Sigmoid colon (tissue), 7 donors: ENCODE results near the gene ZBTB8B. TPM values are rescaled to one million over a fixed set of nuclear protein-coding genes. Genes with fewer than 3 reads are reported as not detected.
"Not testable (repeated sequence)": the region's sequence is repeated elsewhere in the genome, so short reads cannot be mapped to it uniquely, and the experiment has no call there.

Experiments used
- DNase-seq: peaks from one replicate; pipeline ENCODE4 v3.0.0-alpha.2; 2019
- H3K27ac ChIP-seq, 4 donors: fragments of 200-600 bp; sonication (generic); one replicate each; pipeline ENCODE4 v1.5.1; 2016 to 2019; ENCODE audit warnings: mild to moderate bottlenecking in 1 of 4
- H3K27me3 ChIP-seq, 3 donors: fragments of 200-600 bp; sonication (generic); one replicate each; pipeline ENCODE4 v1.5.1; 2019; ENCODE audit warnings: mild to moderate bottlenecking in 1 of 3
- H3K36me3 ChIP-seq, 4 donors: fragments of 200-600 bp; sonication (generic); one replicate each; pipeline ENCODE4 v1.5.1; 2016 to 2019
- H3K4me1 ChIP-seq, 4 donors: fragments of 200-600 bp; sonication (generic); one replicate each; pipeline ENCODE4 v1.5.1; 2017 to 2019
- H3K4me3 ChIP-seq, 4 donors: fragments of 200-600 bp; sonication (generic); one replicate each; pipeline ENCODE4 v1.5.1; 2017 to 2019; ENCODE audit warnings: mild to moderate bottlenecking in 2 of 4, moderate library complexity in 1 of 4
- H3K9me3 ChIP-seq, 4 donors: fragments of 200-600 bp in 3 of 4; sonication (generic) in 3 of 4; one replicate each; pipeline versions ENCODE4 v1.5.1 to v1.6.1; 2013 to 2019
- EP300 ChIP-seq, 4 donors: sonication (generic); formaldehyde crosslinking; IDR thresholded peaks; one replicate each; pipeline ENCODE4 v1.6.1; 2017; ENCODE audit warnings: antibody characterized with exemption in 4 of 4
- POLR2A ChIP-seq, 2 donors: fragments of 450-650 bp; IDR thresholded peaks; one replicate each; pipeline ENCODE4 v1.6.1; 2016; ENCODE audit warnings: antibody characterized with exemption in 2 of 2, mild to moderate bottlenecking in 2 of 2, moderate library complexity in 2 of 2
- POLR2AphosphoS5 ChIP-seq, 4 donors: sonication (generic); formaldehyde crosslinking; IDR thresholded peaks; one replicate each; pipeline ENCODE4 v1.6.1; 2017; ENCODE audit warnings: antibody characterized with exemption in 4 of 4
- WGBS, 2 donors: extraction: QIAGEN DNeasy Blood & Tissue Kit; methylation state at CpG; one replicate each; pipeline ENCODE4 v1.1.7; 2013; 5-methylcytosine and 5-hydroxymethylcytosine counted together
- intact Hi-C: fragments of 100-400 bp; cut with DNase I; formaldehyde crosslinking; loops from one replicate; pipeline ENCODE4 v1.15.1; 2023
- polyA plus RNA-seq, 3 donors: library from polyadenylated mRNA; stranded (reverse); fragments of 200-250 nt; gene quantifications; one replicate each; pipeline ENCODE4 v1.2.3, GENCODE V29; 2013
- total RNA-seq, 4 donors: library from RNA; depleted of rRNA; stranded (reverse); fragments of >200 nt; gene quantifications; one replicate each; pipeline ENCODE4 v1.1.0, GENCODE V29; 2016
- TF ChIP-seq, protein P1 (sequence below), 4 experiments: fragments of 450-650 bp in 3 of 4; fragments of 200-600 bp in 1 of 4; IDR thresholded peaks; one replicate each; pipeline ENCODE4 v1.5.1; 2016 to 2019; ENCODE audit warnings: antibody characterized with exemption in 4 of 4, mild to moderate bottlenecking in 3 of 4, moderate library complexity in 2 of 4
- donor health status: healthy with polysubstance abuse.
- donor health status: Bipolar disorder and iron deficiency.
- donor health status: healthy.

ZBTB8B gene
- total and polyA plus RNA-seq, 7 donors, result under 0.01 to 0.01 (median under 0.01) TPM; not detected in 3

- Histone ChIP-seq H3K27ac (no peak overlapping the region), H3K36me3 (no peaks in the 10 kb centered on the region), H3K4me3 (no peak overlapping the region), H3K9me3 (no peaks in the 10 kb centered on the region), H3K4me1 (no peaks in the 10 kb centered on the region), H3K27me3 (peaks cover 0 to 8% (median 3%) of the 10 kb centered on the region in 3 donors)
- TF ChIP-seq, protein P1, sequence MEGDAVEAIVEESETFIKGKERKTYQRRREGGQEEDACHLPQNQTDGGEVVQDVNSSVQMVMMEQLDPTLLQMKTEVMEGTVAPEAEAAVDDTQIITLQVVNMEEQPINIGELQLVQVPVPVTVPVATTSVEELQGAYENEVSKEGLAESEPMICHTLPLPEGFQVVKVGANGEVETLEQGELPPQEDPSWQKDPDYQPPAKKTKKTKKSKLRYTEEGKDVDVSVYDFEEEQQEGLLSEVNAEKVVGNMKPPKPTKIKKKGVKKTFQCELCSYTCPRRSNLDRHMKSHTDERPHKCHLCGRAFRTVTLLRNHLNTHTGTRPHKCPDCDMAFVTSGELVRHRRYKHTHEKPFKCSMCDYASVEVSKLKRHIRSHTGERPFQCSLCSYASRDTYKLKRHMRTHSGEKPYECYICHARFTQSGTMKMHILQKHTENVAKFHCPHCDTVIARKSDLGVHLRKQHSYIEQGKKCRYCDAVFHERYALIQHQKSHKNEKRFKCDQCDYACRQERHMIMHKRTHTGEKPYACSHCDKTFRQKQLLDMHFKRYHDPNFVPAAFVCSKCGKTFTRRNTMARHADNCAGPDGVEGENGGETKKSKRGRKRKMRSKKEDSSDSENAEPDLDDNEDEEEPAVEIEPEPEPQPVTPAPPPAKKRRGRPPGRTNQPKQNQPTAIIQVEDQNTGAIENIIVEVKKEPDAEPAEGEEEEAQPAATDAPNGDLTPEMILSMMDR (IDR thresholded peaks at IDR 0.05), result no peak
- DNase-seq, result no peak
- WGBS, 2 donors, result 15 to 75% methylated on average over 4 of the region's 4 CpGs
- intact Hi-C loops, result no loop called here
Observed at GRCh38 chr1:32474954-32475353, 10.1 kb downstream of the ZBTB8B start.

DNA sequence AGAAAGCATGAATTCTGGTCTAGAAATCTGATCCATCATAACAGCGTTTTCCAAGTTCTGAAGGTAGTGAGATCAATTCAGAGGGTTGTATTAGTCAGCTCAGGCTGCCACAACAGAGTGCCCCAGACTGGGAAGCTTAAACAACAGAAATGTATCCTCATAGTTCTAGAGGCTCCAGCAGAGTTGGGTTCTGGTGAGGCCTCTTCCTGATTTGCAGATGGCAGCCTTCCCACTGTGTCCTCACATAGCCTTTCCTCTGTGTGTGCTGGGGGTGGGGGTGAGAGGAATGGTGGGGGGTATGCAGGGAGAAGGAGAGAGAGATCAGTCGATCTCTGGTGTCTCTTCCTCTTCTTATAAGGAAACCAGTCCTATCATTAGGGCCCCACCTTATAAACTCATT is 15.1 kb downstream of the ZBTB8B start:
- Histone ChIP-seq H3K4me3 (no peak overlapping the region), H3K27ac (no peak overlapping the region), H3K9me3 (no peaks in the 10 kb centered on the region), H3K27me3 (no peaks in the 10 kb centered on the region), H3K4me1 (no peaks in the 10 kb centered on the region), H3K36me3 (no peaks in the 10 kb centered on the region)
- no peak for DNase-seq
- WGBS, 2 donors, result 64 to 71% methylated on average over 2 of the region's 2 CpGs
- intact Hi-C loops, result no loop called here
- TF ChIP-seq POLR2A (IDR thresholded peaks at IDR 0.05) (no peak), POLR2AphosphoS5 (IDR thresholded peaks at IDR 0.05) (no peak), EP300 (IDR thresholded peaks at IDR 0.05) (no peak)
- TF ChIP-seq, protein P1 (IDR thresholded peaks at IDR 0.05), result no peak

GRCh38 chr1:32480761-32481160 is 15.9 kb downstream of the ZBTB8B start:
- Histone ChIP-seq H3K9me3 (no peaks in the 10 kb centered on the region), H3K27me3 (no peaks in the 10 kb centered on the region), H3K36me3 (no peaks in the 10 kb centered on the region), H3K4me3 (no peak overlapping the region), H3K4me1 (no peaks in the 10 kb centered on the region), H3K27ac (no peak overlapping the region)
- no peak for TF ChIP-seq POLR2A (IDR thresholded peaks at IDR 0.05)
- TF ChIP-seq, protein P1 (IDR thresholded peaks at IDR 0.05), result no peak
- TF ChIP-seq EP300 (IDR thresholded peaks at IDR 0.05), result no peak
- no peak for TF ChIP-seq POLR2AphosphoS5 (IDR thresholded peaks at IDR 0.05)
- no peak for DNase-seq
- intact Hi-C loops, result no loop called here
- 95 to 96% methylated on average over 12 of the region's 12 CpGs for WGBS, 2 donors

GRCh38 chr1:32481788-32482187 is 16.9 kb downstream of the ZBTB8B start:
- DNase-seq, H3K27ac ChIP-seq, intact Hi-C loops, H3K9me3 ChIP-seq, H3K4me1 ChIP-seq, H3K36me3 ChIP-seq, H3K27me3 ChIP-seq, H3K4me3 ChIP-seq: not testable (repeated sequence)
- 80% methylated on average over 3 of the region's 3 CpGs for WGBS, 2 donors

- peaks cover 0 to 4% (median 0%) of the 10 kb centered on the region in 4 donors for H3K4me1 ChIP-seq
- WGBS, 2 donors, result 87 to 92% methylated on average over 3 of the region's 3 CpGs
- H3K27me3 ChIP-seq, result no peaks in the 10 kb centered on the region
- TF ChIP-seq POLR2AphosphoS5 (IDR thresholded peaks at IDR 0.05) (no peak), POLR2A (IDR thresholded peaks at IDR 0.05) (no peak), EP300 (IDR thresholded peaks at IDR 0.05) (no peak)
- TF ChIP-seq, protein P1 (IDR thresholded peaks at IDR 0.05), result no peak
- H3K27ac ChIP-seq, result no peak overlapping the region
- H3K4me3 ChIP-seq, result no peak overlapping the region
- H3K36me3 ChIP-seq, result no peaks in the 10 kb centered on the region
- no peaks in the 10 kb centered on the region for H3K9me3 ChIP-seq
- no peak for DNase-seq
- intact Hi-C loops, result no loop called here
Observed at GRCh38 chr1:32485554-32486255, 20.8 kb downstream of the ZBTB8B start.
